GM19324 (cell line): Measurements from ENCODE around the gene GALNT18.

Experiments
- ATAC-seq: cut with Tn5 transposase; IDR thresholded peaks from one replicate; pipeline ENCODE4 v1.9.1; 2021; ENCODE audit warnings: mild to moderate bottlenecking, moderate library complexity; ENCODE audit not compliant: unreplicated experiment, low FRiP score

Gene GALNT18

DNA sequence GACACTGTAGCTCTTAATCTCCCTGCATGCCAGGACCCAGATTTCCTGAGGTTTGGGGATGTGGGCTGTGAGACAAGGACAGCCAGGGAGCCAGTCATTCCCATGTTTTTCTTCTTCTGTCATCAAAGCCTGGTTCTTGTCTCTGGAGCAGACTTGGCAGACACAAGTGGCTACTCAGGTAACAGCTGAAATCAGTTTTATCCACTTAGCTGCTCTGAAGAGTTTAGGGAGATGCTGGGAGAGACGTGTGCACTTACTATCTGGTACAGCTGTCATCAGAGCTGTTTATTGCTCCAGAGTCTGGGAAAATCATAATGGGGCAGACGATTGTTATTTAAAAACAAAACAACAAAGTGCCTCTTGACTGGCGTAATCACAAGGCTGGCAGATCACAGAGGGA, 325.4 kb downstream of the GALNT18 start:
- no peak for ATAC-seq

- no peak for ATAC-seq
These were observed 327.3 kb downstream of the GALNT18 start for GRCh38 chr11:11294551-11294855.

DNA sequence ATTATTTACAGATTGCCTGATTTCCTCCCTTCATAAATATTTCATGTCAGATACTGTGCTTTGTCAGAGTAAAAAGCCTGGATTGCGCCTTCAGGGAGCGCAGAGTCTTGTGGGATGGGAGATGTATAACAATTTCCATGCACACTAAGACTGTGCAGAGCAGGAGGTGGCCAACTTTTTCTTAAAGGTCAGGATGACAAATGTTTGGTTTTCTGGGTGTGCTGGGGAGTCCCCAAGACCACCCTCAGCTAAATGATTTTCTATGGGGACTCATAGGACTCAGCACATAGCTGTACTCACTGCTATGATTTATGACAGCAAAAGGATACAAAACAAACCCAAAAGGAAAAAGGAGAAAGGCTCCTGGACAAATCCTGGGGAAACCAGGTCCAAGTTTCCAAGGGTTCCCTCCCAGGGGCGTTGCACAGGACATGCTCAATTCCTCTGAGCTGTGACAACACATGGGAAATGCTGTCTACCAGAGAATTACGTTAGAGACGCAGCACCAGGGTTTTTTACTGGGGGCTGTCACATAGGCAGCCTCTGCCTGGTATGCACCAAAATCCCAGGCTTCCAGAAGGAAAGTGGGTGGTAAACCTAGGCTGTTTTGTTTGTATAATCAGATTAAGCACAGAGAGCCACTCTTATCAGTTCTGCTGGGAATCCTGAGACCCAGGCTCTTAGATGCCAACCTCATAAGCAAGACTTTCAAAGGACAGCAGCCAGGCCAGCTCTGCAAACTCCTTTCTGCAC, 327.8 kb downstream of the GALNT18 start:
- ATAC-seq: no peak

GRCh38 chr11:11292839-11293238, 329.0 kb downstream of the GALNT18 start:
- no peak for ATAC-seq

- ATAC-seq: no peak
These were observed 330.5 kb downstream of the GALNT18 start for GRCh38 chr11:11291041-11292015.

DNA sequence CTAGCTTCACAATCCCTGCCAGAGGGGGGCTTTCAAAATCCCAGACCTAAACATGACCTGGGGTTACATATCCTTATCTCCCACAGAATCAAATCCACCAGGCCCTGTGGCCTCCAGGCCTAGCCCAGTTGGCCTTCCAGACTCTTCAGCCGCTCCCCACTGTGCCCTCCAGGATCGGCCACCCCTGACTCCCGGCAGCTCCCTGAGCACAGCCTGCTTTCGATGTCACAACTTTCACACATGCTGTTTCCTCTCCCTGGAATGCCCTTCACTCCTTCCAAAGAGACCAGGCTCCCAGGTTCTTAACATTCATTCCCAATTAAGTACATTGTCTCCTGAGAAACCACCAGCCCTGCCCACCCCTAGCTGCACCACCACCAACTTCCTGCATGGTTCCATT, 331.5 kb downstream of the GALNT18 start:
- no peak for ATAC-seq

DNA sequence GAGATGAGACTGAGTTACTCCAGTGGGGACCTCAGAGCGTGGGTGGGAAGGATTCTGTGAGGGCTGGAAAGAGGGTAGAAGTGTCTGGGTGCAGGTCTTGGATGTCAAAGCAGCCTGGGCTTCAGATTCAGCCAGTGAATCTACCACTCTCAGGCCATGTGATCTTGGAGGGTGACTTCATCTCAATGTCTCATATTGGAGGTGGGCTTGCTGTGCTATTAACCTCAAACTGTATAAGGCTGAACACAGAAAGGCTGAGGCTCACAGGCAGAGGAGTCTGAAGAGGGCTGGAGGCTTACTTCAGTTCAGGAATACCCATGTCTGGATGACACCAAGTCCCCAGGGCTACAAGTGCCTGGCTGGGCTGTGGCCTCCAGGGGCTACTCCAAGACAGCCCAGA, 332.1 kb downstream of the GALNT18 start:
- no peak for ATAC-seq

DNA sequence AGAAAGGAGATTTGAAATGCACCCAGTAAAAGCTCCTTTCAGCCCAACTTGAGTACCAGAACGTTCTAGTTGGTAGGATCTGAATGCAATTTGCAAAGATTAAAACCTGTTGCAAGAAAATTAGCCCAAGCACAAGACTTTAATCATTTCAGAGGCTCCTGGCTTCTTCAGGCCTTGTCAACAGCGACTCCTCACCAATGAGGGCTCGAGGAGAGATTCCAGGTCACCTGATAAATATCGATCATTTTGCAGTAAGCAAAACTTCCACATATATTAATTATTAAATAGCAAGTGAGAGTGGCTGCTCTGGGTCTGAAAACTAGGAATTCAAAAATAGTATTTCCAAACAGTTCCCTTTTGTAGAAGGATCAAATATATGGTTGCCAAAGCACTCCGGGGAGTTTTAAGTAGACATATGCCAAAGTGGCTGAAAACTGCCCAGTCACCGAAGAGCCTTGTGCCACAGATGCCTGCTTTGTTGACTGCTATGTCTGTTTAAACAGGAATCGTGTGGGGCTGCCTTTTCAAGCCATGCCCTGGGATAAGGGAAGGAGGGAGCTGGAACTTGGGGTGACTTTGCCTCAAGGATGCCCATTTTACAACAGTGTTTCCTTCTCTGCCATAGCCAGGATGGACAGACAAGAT, 332.7 kb downstream of the GALNT18 start:
- no peak for ATAC-seq

DNA sequence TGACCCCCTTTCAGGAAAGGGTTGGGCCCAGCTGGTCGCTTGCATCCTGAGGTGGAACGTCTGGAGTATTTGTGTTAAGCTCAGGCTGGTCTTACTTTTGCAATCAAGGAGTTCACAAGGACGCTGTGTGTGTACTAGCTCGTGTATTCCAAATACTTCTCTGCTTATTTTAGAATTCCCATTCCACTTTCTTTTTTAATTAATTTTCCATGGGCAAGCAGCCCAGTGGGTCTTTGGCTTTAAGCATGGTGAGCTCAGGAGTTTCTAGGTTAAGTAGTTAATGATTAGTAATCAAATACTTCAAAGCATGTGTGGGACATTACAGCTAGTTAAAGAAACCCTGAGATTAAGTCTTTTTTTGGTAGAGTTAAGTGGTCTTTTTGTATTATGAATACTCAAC, 337.3 kb downstream of the GALNT18 start:
- ATAC-seq: no peak

- ATAC-seq: no peak
These were observed 340.2 kb downstream of the GALNT18 start for GRCh38 chr11:11281626-11282025.

GRCh38 chr11:11280826-11281225, 341.0 kb downstream of the GALNT18 start:
- no peak for ATAC-seq

DNA sequence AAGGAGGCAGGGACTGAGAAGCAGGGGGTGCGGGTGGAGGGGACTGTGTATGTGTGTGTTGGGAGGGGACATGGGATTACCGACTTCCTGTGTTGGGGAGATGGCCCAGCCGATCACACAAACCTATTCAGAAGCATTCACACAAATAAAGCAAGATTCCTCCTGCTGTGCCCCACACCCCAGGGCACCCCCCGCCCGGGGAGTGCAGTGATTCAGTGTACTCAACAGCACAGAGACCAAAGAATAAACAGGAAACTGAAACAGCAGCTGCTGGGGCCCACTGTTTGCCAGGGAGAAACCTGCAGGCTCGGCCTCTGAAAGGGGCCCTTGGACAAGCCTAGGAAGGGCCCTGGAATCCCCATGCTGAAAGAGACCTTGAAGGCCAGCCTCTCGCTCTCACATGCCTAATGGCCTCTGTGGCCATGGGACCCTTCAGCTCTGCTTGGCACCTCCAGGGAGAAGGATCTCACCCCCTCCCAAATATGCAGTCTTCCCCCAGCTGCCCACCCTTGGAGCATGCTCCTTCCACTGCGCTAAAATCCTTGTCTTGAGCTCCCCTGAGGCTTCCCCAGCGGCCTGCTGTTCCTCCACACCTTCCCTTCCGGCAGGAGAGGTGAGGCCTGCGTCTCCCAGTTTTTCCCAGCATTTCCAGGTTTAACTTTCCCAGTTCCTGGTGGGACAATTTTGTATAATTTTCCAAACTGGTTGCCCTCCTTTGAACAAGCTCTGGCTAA, 341.7 kb downstream of the GALNT18 start:
- ATAC-seq: no peak

DNA sequence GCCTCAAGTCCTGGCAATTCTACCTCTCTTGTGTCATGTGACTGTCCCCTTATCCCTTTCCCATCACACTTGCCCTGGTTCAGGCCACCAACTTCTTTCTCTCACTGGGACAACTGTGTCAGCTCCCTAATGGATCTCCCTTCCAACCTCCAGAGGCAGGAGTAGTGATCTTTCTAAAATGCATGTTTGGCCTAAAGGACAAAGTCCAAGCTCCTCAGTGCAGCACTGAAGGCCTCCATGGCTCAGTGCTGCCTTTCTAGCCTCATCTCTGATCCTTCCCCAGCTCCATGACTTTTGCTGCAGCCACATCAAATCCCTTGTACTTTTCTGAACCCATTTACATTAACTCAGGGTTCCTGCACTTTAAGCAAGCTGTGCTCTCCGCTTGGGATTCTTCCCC, 349.6 kb downstream of the GALNT18 start:
- no peak for ATAC-seq

DNA sequence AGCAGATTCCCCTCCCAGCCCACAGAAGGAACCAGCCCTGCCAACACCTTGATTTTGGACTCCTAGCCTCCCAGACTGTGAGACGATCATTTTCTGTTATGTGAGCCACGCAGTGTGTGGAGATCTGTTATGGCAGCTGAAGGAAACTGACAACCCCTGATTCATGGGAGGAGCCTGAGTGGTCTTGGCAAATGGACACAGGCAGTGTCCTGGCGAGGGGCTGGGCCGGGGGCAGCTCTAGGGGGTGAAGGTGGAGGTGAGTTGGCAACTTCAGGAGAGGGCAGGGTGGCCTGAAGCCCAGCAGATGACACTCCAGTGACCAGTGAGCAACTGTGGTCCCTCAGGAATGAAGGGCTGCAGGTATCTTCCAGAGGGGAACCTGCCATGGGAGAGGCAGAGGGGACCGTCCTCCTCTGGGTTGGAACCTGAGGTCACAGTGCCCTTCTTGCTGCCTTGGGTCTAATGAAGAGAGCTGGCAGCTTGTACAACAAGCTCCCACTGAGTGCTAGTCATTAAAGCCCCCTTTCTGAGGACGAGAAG, 351.5 kb downstream of the GALNT18 start:
- no peak for ATAC-seq

DNA sequence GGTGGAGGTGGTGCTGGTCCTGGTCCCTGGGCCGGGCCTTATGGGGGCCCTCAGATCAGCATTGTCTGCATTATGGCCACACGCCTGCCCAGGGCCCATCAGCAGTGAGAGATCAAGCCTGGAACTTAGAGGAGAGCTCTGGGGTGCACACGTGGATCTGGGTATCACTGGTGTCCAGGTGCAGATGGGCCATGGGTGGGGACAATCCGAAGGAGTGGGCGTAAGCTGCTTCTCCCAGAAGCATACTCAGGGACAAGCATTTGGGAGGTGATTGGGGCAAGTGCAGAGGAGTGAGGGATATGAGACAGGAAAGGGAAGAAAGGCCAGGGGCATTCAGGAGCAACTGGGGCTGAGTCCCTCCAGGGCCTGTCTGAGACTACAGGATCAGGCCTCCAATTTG, 353.1 kb downstream of the GALNT18 start:
- no peak for ATAC-seq

DNA sequence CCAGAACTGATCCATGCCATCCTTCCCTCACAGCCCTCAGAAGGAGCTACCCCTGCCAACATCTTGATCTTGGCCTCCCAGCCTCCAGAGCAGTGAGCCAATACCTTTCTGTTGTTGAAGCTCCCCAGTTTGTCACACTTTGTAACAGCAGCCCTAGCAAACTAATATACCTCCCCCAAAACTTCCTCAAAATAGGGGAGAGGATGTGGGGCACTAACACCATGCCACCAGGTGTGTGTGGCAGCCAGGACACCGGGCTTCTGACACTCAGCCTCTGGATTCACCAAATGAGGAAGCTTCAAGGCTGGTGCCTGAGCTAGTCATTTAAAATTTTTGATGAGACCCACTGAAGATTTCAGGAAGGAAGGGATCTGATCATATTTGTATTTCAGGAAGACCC, 353.7 kb downstream of the GALNT18 start:
- ATAC-seq: no peak

GRCh38 chr11:11267312-11267711, 354.5 kb downstream of the GALNT18 start:
- ATAC-seq: no peak

DNA sequence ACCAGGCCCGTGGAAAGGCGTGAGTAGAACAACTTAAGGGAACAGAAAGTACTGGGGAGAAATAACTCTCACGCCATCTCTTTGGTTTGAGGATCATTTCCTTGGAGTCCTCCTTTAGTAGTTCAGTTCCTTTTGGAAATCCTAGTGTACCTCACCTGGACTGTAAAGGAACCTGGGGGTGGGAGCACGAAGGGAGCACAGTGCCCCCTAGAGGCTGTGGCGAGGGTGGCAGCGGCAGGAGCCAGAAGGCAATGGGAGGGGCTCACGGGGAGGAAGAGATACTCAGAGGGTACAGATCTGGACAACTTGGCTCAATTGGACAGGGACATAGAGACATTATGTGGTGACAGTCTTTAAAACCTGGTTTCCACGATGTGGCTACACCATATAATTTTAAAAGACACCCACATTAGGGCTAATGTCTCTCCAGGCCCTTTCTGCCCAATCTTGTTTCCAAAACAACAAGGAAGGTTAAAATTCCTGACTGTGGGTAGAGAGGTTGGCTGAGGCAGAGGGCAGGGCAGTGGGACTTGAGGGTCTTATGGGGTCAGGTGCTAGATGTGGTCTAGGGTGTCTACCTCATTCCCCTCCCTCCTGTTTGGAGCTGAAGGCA, 355.7 kb downstream of the GALNT18 start:
- peak; percentile 42 for ATAC-seq

DNA sequence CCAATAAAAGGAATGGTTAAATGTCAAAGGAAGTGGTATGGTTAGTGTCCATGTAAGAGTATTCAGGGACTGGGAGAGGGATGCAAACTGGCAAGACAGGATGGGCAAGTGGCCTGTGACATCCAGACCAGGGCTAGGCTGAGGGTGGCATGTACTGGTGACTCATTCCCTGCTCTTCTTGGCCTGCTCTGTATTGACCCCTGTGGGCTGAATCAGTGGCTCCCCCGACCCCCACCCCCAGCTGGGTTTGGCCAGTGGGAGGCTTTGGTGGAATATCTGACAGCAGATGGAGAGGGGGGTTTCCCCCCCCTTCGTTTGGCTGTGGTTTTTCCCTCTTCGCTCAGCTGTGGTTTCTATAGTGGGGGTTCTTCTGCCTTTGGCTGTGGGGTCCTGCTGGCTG, 356.5 kb downstream of the GALNT18 start:
- no peak for ATAC-seq
